ENCODE measurements around the gene DUSP1.

GRCh38 chr5:172768098-172768572 lies 2.9 kb downstream of the DUSP1 start:
- no peak for TF ChIP-seq ZNF354B (CRISPR knock-in tag; IDR thresholded peaks at IDR 0.05)
- TF ChIP-seq EP300 (IDR thresholded peaks at IDR 0.05; ENCODE audit: low read depth in 2 of 2, low read length in 2 of 2), result no peak
- no peak for TF ChIP-seq EP300 (CRISPR knock-in tag; IDR thresholded peaks at IDR 0.05; ENCODE audit: borderline replicate concordance)
- TF ChIP-seq ZBTB3 (CRISPR knock-in tag; IDR thresholded peaks at IDR 0.05; ENCODE audit: borderline replicate concordance, low read depth), result no peak
- no peak for TF ChIP-seq ELF3 (CRISPR knock-in tag; IDR thresholded peaks at IDR 0.05)
- TF ChIP-seq ZFP37 (CRISPR knock-in tag; IDR thresholded peaks at IDR 0.05; ENCODE audit: borderline replicate concordance), result no peak
- TF ChIP-seq CREB1 (IDR thresholded peaks at IDR 0.05), result no peak
- TF ChIP-seq CREB1 (CRISPR knock-in tag; IDR thresholded peaks at IDR 0.05), result no peak
- TF ChIP-seq ZNF547 (CRISPR knock-in tag; IDR thresholded peaks at IDR 0.05), result no peak
- TF ChIP-seq TEAD2 (CRISPR knock-in tag; IDR thresholded peaks at IDR 0.05), result no peak
